NOMO-1 treated with DMSO at 0.1 percent for 48 hours (cell line): Measurements from ENCODE around the gene DCHS2.

Source experiments
- DNase-seq: peaks from one replicate; lab custom pipeline; 2025; ENCODE audit not compliant: unreplicated experiment; lab: John Stamatoyannopoulos, UW

DCHS2 gene

GRCh38 chr4:154320521-154320920 is 171.1 kb downstream of the DCHS2 start:
- no peak for DNase-seq

DNA sequence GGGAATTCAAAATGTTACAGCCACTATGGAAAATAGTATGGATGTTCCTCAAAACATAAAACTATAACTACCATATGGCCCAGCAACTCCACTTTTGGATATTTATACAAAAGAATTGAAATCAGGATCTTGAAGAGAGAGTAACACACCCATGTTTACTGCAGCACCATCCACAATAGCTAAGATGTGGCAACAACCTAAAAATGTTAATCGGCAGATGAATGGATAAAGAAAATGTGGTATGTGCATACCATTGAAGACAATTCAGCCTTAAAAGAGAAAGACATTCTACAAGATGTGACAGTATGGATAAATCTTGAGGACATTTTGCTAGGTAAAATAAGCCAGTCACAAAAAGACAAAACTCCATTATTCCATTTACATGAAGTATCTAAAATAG is 171.9 kb downstream of the DCHS2 start:
- no peak for DNase-seq

- no peak for DNase-seq
Measured at GRCh38 chr4:154317201-154317999, 174.2 kb downstream of the DCHS2 start.

- no peak for DNase-seq
Measured at GRCh38 chr4:154315741-154316140, 175.9 kb downstream of the DCHS2 start.

- DNase-seq = no peak
Measured at GRCh38 chr4:154314248-154314647, 177.4 kb downstream of the DCHS2 start.

- no peak for DNase-seq
Measured at GRCh38 chr4:154313004-154313585, 178.5 kb downstream of the DCHS2 start.

- DNase-seq = no peak
Measured at GRCh38 chr4:154312246-154312645, 179.4 kb downstream of the DCHS2 start.

- DNase-seq = no peak
Measured at GRCh38 chr4:154310578-154310977, 181.0 kb downstream of the DCHS2 start.

DNA sequence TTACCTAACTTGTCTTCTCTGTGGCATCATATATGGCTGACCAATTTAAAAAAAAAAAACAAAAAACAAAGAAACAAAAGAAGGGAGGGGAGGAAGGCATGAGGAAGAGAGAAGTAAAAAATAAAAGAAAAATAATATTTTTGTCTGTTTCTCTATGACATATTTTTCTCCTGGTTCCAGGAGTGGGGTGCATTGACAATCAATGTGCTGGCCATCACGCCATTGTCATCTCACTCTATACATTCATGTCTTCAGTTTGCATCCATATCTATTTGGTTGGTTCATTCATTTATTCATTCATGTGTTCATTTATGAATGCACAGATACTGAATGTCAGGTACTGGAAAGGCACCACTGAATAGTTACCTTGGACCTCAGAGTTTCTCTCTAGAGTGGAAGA is 183.4 kb downstream of the DCHS2 start:
- no peak for DNase-seq

GRCh38 chr4:154307451-154307850 is 184.1 kb downstream of the DCHS2 start:
- DNase-seq = no peak

- DNase-seq = no peak
Measured at GRCh38 chr4:154305616-154306015, 186.0 kb downstream of the DCHS2 start.

DNA sequence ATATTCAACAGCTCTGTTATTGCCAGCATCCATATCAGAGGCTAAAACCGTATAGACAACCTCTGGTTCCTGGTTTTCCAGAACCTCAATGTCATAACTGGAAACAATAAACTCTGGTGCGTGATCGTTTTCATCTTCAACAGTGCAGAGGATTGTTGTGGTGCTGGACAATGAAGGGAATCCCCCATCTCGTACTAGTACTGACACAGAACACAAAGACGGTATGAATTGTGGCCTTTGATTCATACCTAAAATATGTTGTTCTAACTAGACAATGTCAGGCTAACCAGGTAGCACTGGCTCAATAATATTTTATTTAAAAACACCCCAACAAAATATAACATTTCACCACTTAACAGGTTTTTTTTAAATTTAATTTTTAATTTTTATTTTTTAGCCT is 186.9 kb downstream of the DCHS2 start:
- no peak for DNase-seq

- no peak for DNase-seq
Measured at GRCh38 chr4:154294652-154295350, 196.8 kb downstream of the DCHS2 start.

GRCh38 chr4:154293427-154293826 is 198.2 kb downstream of the DCHS2 start:
- no peak for DNase-seq

GRCh38 chr4:154292589-154292988 is 199.0 kb downstream of the DCHS2 start:
- no peak for DNase-seq

DNA sequence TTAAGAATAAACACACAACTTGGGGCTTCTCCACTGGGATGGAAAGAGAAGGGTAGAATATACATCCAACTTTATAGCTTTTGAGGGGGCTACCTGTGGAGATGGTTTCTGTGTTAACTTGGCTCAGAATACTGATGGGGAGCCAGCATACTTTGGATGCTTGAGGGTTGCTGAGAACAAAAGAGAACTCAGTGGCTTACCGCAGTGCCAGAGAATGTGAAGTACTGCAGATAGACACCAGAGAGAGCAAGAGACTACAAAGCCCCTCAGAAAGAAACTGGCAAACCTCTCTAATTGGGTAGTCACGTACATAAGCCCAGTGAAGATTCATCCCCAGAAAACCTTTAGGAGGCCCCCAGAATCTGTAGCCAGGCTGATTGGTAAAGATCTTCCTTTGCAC is 214.4 kb downstream of the DCHS2 start:
- no peak for DNase-seq

DNA sequence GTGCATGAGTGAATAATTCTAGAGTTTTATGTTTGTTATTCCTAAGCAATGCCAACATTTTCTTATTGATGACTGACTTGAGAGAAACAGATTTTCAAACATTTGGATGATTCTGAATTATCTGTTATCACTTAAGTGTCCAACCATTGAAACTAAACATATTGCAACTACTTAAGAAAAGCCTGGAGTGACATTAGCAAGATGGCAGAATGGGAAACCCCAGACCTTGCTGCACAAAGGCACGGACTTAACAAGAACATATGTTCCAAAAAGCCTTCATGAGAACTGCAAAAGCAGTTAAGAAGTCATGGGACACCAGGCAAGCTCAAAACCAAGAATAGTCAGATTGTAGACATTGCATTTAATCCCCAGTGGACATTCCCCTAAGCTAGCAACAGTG is 215.1 kb downstream of the DCHS2 start:
- DNase-seq = no peak

- no peak for DNase-seq
Measured at GRCh38 chr4:154254999-154255398, 236.6 kb downstream of the DCHS2 start.

DNA sequence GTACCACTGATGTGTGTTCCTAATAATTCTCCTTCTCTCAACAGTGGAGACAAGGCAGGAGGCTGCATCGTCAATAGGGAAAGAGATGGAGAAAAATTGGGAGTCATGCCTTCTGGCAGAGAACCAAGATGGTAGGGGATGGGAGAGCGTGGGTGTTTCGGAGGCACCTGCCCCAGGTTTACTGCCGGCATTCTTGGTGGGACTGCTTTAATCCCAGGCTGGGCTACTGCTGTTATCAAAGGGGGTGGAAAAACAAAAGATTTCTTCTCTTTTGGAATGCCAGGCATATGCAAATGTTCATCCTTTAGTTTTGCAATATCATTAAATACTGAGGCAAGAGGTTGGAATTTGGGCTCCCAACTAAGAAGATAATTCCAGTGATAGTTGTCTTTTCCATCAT is 257.0 kb downstream of the DCHS2 start:
- no peak for DNase-seq

DNA sequence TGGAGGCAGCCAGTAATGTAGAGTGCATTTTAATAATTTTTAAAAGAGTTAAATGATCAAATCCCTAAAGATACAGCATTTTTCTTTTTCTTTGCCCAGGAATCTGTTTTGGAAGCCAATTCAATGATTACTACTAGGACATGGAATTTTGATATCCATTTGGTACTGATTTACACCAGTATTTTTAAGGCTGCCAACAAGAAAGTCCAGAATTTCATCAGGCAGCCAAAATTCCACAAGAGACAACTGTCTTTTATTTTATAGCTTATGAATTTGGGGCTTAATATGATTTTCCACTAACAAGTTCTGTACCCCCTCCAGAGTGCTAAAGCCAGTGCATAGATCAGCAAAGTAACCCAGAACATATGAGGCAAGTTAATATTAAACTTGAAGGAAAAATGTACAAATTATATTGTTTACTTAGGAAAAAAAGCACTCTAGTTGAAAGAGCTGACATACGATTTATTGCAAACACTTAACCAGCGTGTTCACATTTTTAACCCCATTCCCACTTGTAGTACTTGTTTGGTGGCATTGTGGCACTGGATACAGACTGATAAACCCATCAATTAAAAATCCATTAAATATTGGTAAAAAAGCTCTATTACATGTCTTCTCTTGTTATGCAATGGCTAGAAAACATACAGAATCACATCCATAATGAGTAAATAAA is 259.7 kb downstream of the DCHS2 start:
- no peak for DNase-seq

DNA sequence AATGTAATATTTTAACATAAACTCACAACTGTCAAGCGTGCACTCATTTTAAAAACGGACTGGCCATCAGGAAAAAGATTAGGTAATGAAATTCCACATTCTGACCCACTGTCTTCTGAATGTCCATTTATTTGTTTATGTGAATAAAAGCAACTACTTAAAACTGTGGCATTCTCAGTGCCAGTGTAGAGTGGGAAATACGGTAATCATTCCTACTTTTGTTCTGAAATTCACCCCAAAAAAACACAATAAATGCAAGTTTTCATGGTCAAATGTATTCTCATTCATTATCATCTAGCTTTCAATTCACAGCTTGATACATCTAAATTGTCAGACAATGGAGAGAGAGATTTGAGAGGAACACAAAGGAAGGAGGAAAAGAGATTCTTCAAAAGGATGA is 260.9 kb downstream of the DCHS2 start:
- no peak for DNase-seq

- no peak for DNase-seq
Measured at GRCh38 chr4:154230091-154230490, 261.5 kb downstream of the DCHS2 start.
